BJ (cell line): ENCODE results near the gene RBM22. TPM values are rescaled to one million over a fixed set of nuclear protein-coding genes. Genes with fewer than 3 reads are reported as not detected.

ENCODE experiments used
- CTCF ChIA-PET: fragments of 350-600 bp; formaldehyde crosslinking; extraction: SDS; loops from one replicate; lab custom pipeline; 2021; ENCODE audit warnings: antibody characterized with exemption, inconsistent platforms; lab: Yijun Ruan, JAX
- POLR2A ChIA-PET: fragments of 300-600 bp; sonication (Branson Sonifier 250); formaldehyde crosslinking; extraction: SDS; loops from one replicate; lab custom pipeline; 2021; ENCODE audit warnings: antibody characterized with exemption; lab: Charles Lee
- DNase-seq: peaks from one replicate; pipeline ENCODE4 v3.0.0-alpha.2; 2011; ENCODE audit warnings: low read depth
- H3K27me3 ChIP-seq: 2 replicates; pipeline ENCODE4 v1.6.0; 2011; ENCODE audit warnings: low read length; ENCODE audit not compliant: control insufficient read depth, insufficient read depth
- H3K36me3 ChIP-seq: 2 replicates; pipeline ENCODE4 v1.5.1; 2011; ENCODE audit warnings: low read length; ENCODE audit not compliant: control insufficient read depth, insufficient read depth
- H3K4me3 ChIP-seq: 2 replicates; pipeline ENCODE4 v1.5.1; 2011; ENCODE audit warnings: low read depth, mild to moderate bottlenecking, control low read depth, low read length
- polyA plus RNA-seq: library from polyadenylated mRNA; depleted of rRNA; stranded (reverse); fragments of >200 nt; gene quantifications from 2 replicates; pipeline ENCODE4 v1.2.3, GENCODE V29; 2011
- TF ChIP-seq, protein P1 (sequence below): IDR thresholded peaks from 2 replicates; pipeline ENCODE4 v1.5.1; 2011; ENCODE audit warnings: low read depth, mild to moderate bottlenecking, control low read depth, inconsistent platforms, low read length, moderate library complexity; ENCODE audit not compliant: insufficient read depth

RBM22 gene
- polyA plus RNA-seq, 1 experiment: 31.4 TPM

DNA sequence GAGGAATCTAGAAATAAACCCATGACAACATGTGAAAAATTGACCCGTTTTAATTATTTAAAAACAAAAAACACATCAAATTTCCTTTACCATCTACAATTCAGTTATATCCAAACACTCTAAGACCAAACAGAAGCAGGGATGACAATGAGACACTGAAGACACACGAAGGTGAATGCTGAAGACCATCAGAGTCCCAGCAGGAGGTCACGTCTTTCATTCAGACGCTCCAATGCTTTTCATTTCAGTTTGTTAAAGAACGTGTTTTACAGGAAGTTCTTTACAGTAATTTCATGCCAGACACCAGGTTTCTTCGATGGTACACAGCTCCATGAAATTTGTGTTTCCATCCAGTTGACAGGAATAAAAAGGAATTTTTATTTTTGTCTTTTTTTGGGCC is 10.1 kb downstream of the RBM22 start:
- ChIA-PET CTCF (interaction anchor here (0.6 to 4.2 kb wide), 2 partner anchors 9 to 47 kb away, joined by 3 to 21 read pairs; partner anchors contain the start of gene RBM22), POLR2A (no interaction called here)
- peaks cover 17% of the 10 kb centered on the region for H3K36me3 ChIP-seq
- no peaks in the 10 kb centered on the region for H3K27me3 ChIP-seq
- no peak for DNase-seq
- TF ChIP-seq, protein P1, sequence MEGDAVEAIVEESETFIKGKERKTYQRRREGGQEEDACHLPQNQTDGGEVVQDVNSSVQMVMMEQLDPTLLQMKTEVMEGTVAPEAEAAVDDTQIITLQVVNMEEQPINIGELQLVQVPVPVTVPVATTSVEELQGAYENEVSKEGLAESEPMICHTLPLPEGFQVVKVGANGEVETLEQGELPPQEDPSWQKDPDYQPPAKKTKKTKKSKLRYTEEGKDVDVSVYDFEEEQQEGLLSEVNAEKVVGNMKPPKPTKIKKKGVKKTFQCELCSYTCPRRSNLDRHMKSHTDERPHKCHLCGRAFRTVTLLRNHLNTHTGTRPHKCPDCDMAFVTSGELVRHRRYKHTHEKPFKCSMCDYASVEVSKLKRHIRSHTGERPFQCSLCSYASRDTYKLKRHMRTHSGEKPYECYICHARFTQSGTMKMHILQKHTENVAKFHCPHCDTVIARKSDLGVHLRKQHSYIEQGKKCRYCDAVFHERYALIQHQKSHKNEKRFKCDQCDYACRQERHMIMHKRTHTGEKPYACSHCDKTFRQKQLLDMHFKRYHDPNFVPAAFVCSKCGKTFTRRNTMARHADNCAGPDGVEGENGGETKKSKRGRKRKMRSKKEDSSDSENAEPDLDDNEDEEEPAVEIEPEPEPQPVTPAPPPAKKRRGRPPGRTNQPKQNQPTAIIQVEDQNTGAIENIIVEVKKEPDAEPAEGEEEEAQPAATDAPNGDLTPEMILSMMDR: no peak
- no peak overlapping the region for H3K4me3 ChIP-seq

DNA sequence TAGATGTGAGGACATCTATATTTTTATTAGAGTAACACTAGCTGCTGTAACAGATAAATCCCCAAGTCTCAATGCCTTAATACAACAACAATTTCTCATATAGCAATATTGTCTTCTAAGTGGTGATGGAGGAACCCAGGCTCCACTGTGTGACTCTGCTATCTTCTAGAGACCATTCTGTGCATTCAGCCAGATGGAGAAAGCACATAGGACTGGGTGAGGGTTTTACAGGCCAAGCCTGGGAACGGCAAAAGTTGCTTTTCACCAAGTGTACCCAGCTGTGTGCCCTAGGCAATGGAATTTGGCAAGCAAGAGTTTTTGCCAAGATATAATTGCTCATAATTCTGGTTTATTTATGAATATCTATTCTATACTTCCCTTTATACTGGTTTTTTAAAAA is 11.7 kb downstream of the RBM22 start:
- no peak for DNase-seq
- POLR2A ChIA-PET: no interaction called here
- CTCF ChIA-PET: interaction anchor here (0.6 to 4.2 kb wide), 3 partner anchors 11 to 62 kb away, joined by 3 to 21 read pairs (median 3); partner anchors contain the start of gene RBM22
- H3K27me3 ChIP-seq: no peaks in the 10 kb centered on the region
- TF ChIP-seq, protein P1: no peak
- H3K4me3 ChIP-seq: no peak overlapping the region
- H3K36me3 ChIP-seq: peaks cover 17% of the 10 kb centered on the region

- DNase-seq: no peak
- Histone ChIP-seq H3K36me3 (no peaks in the 10 kb centered on the region), H3K27me3 (peaks cover 2% of the 10 kb centered on the region), H3K4me3 (no peak overlapping the region)
- POLR2A ChIA-PET: no interaction called here
- CTCF ChIA-PET: no interaction called here
- TF ChIP-seq, protein P1: no peak
Measured at GRCh38 chr5:150676578-150676977, 24.3 kb downstream of the RBM22 start.

DNA sequence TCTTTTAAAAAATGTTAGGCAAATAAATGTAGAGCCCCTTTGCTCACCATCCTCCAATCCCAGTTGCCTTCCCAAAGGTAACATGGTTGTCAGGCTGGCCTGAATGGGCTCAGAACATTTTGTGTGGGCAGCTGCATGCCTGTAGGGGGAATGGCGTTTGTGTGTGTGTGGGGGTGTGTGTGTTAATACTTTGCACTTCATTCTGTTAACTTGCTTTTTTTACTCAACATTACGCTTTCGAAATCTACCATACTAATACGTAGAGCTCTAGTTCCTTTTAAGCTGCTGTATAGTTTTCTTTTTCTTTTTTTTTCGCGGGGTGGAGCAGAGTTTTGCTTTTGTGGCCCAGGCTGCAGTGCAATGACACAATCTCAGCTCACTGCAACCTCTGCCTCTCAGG is 25.8 kb downstream of the RBM22 start:
- ChIA-PET CTCF (interaction anchor here (1.0 to 2.2 kb wide), 2 partner anchors 25 to 118 kb away, joined by 3 to 5 read pairs; partner anchors contain the start of gene RBM22), POLR2A (no interaction called here)
- Histone ChIP-seq H3K36me3 (no peaks in the 10 kb centered on the region), H3K27me3 (peaks cover 2% of the 10 kb centered on the region), H3K4me3 (no peak overlapping the region)
- TF ChIP-seq, protein P1: no peak
- DNase-seq: no peak

- CTCF ChIA-PET: interaction anchor here (0.8 to 2.2 kb wide), 4 partner anchors 26 to 173 kb away, joined by 3 to 5 read pairs (median 3); partner anchors contain the start of gene RBM22
- no peak for DNase-seq
- H3K36me3 ChIP-seq: no peaks in the 10 kb centered on the region
- H3K27me3 ChIP-seq: peaks cover 2% of the 10 kb centered on the region
- POLR2A ChIA-PET: no interaction called here
- no peak overlapping the region for H3K4me3 ChIP-seq
- TF ChIP-seq, protein P1: no peak; the same call in 1 of the 2 replicates
Measured at GRCh38 chr5:150674341-150674821, 26.5 kb downstream of the RBM22 start.
